Endothelial cell (in vitro differentiated cells): Measurements from ENCODE around the gene GLCCI1. TPM values are rescaled to one million over a fixed set of nuclear protein-coding genes. Genes with fewer than 3 reads are reported as not detected.

Experiments used
- DNase-seq: peaks from one replicate; pipeline ENCODE4 v3.0.0; 2021; ENCODE audit warnings: low spot score
- H3K27ac Mint-ChIP-seq: one replicate; pipeline ENCODE4 v1.8.0; 2021; ENCODE audit warnings: mixed read lengths, inconsistent platforms; ENCODE audit not compliant: unreplicated experiment
- H3K27me3 Mint-ChIP-seq: one replicate; pipeline ENCODE4 v1.8.0; 2021; ENCODE audit warnings: mild to moderate bottlenecking, moderate library complexity, mixed read lengths, inconsistent platforms; ENCODE audit not compliant: unreplicated experiment
- H3K36me3 Mint-ChIP-seq: one replicate; pipeline ENCODE4 v1.8.0; 2021; ENCODE audit warnings: mild to moderate bottlenecking, low read depth, mixed read lengths, inconsistent platforms; ENCODE audit not compliant: unreplicated experiment
- H3K4me1 Mint-ChIP-seq: one replicate; pipeline ENCODE4 v1.8.0; 2021; ENCODE audit warnings: mild to moderate bottlenecking, mixed read lengths, inconsistent platforms; ENCODE audit not compliant: unreplicated experiment
- H3K4me3 Mint-ChIP-seq: one replicate; pipeline ENCODE4 v1.8.0; 2021; ENCODE audit warnings: mild to moderate bottlenecking, mixed read lengths, inconsistent platforms; ENCODE audit not compliant: unreplicated experiment
- H3K9me3 Mint-ChIP-seq: one replicate; pipeline ENCODE4 v1.8.0; 2021; ENCODE audit warnings: mixed read lengths, inconsistent platforms; ENCODE audit not compliant: unreplicated experiment
- CTCF ChIP-seq: fragments of 200-600 bp; sonication (generic); IDR thresholded peaks from one replicate; pipeline ENCODE4 v1.5.0; 2021; ENCODE audit warnings: antibody characterized with exemption; ENCODE audit not compliant: unreplicated experiment
- total RNA-seq: library from RNA; stranded (reverse); fragmentation: NEBNext Ultra II Directional; extraction: Animal tissue kit (Norgen Biotek cat#: 25700); gene quantifications from one replicate; pipeline ENCODE4 v1.2.1, GENCODE V29; 2021; ENCODE audit not compliant: unreplicated experiment

GLCCI1 gene
- total RNA-seq, 1 donor from 2014 or later, result 13.8 TPM

GRCh38 chr7:7946486-7946885 is 22.1 kb upstream of the GLCCI1 start:
- no peaks in the 10 kb centered on the region for H3K27me3 Mint-ChIP-seq
- no peak overlapping the region for H3K4me3 Mint-ChIP-seq
- peaks cover 4% of the 10 kb centered on the region for H3K4me1 Mint-ChIP-seq
- DNase-seq, result no peak
- H3K9me3 Mint-ChIP-seq, result no peaks in the 10 kb centered on the region
- peaks cover 3% of the 10 kb centered on the region for H3K36me3 Mint-ChIP-seq
- no peak for TF ChIP-seq CTCF
- no peak overlapping the region for H3K27ac Mint-ChIP-seq

GRCh38 chr7:7948232-7948631 is 20.4 kb upstream of the GLCCI1 start:
- Mint-ChIP-seq H3K36me3 (peaks cover 3% of the 10 kb centered on the region), H3K27me3 (no peaks in the 10 kb centered on the region), H3K27ac (no peak overlapping the region), H3K4me1 (peaks cover 4% of the 10 kb centered on the region), H3K9me3 (no peaks in the 10 kb centered on the region), H3K4me3 (no peak overlapping the region)
- no peak for TF ChIP-seq CTCF
- no peak for DNase-seq

- DNase-seq, result no peak
- H3K27ac Mint-ChIP-seq, result no peak overlapping the region
- no peak for TF ChIP-seq CTCF
- no peaks in the 10 kb centered on the region for H3K4me1 Mint-ChIP-seq
- H3K4me3 Mint-ChIP-seq, result no peak overlapping the region
- H3K9me3 Mint-ChIP-seq, result no peaks in the 10 kb centered on the region
- H3K36me3 Mint-ChIP-seq, result peaks cover 3% of the 10 kb centered on the region
- H3K27me3 Mint-ChIP-seq, result no peaks in the 10 kb centered on the region
Measured at GRCh38 chr7:7953806-7954205, 14.8 kb upstream of the GLCCI1 start.

GRCh38 chr7:7956531-7957128 is 12.0 kb upstream of the GLCCI1 start:
- no peaks in the 10 kb centered on the region for H3K4me1 Mint-ChIP-seq
- H3K27ac Mint-ChIP-seq, result no peak overlapping the region
- no peak for DNase-seq
- TF ChIP-seq CTCF, result no peak
- H3K27me3 Mint-ChIP-seq, result no peaks in the 10 kb centered on the region
- no peaks in the 10 kb centered on the region for H3K9me3 Mint-ChIP-seq
- H3K36me3 Mint-ChIP-seq, result no peaks in the 10 kb centered on the region
- no peak overlapping the region for H3K4me3 Mint-ChIP-seq

- Mint-ChIP-seq H3K27me3 (no peaks in the 10 kb centered on the region), H3K27ac (no peak overlapping the region), H3K4me3 (no peak overlapping the region), H3K9me3 (no peaks in the 10 kb centered on the region), H3K36me3 (no peaks in the 10 kb centered on the region), H3K4me1 (no peaks in the 10 kb centered on the region)
- no peak for TF ChIP-seq CTCF
- DNase-seq, result no peak
Measured at GRCh38 chr7:7957513-7957912, 11.1 kb upstream of the GLCCI1 start.
